HG02884 (cell line): ENCODE measurements around the gene NAPB.
"Not testable (repeated sequence)": the region's sequence is repeated elsewhere in the genome, so short reads cannot be mapped to it uniquely, and the experiment has no call there.

Experiments
- ATAC-seq: cut with Tn5 transposase; IDR thresholded peaks from one replicate; pipeline ENCODE4 v1.9.1; 2021; ENCODE audit warnings: mild to moderate bottlenecking, moderate library complexity; ENCODE audit not compliant: unreplicated experiment

Gene NAPB

GRCh38 chr20:23349338-23350195, 71.7 kb downstream of the NAPB start:
- ATAC-seq, result peak; percentile 33

GRCh38 chr20:23348510-23348909, 72.8 kb downstream of the NAPB start:
- ATAC-seq, result not testable (repeated sequence)

- ATAC-seq, result no peak
Measured at GRCh38 chr20:23347791-23348190, 73.5 kb downstream of the NAPB start.

DNA sequence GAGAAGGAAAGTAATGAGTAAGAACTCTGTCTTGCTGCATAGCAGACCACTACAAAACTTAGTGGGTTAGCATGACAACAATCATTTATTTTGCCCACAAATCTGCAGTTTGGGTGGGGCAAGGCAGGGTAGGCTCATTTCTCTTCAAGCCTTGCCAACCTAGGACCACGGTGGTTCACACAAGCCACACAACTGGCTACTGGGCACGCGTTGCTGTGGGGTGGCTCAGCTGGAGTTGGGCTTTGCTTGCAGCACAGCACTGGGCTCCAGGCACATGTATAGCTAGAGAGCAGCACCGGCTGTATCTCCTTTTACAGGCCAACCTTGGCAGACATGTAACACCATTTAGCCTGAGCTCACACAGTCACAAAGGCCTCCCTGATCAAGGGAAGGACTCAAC, 75.3 kb downstream of the NAPB start:
- no peak for ATAC-seq

GRCh38 chr20:23344336-23344735, 77.0 kb downstream of the NAPB start:
- no peak for ATAC-seq

- no peak for ATAC-seq
Measured at GRCh38 chr20:23343590-23343989, 77.7 kb downstream of the NAPB start.

- peak; percentile 69 for ATAC-seq
Measured at GRCh38 chr20:23341073-23341472, 80.2 kb downstream of the NAPB start.

DNA sequence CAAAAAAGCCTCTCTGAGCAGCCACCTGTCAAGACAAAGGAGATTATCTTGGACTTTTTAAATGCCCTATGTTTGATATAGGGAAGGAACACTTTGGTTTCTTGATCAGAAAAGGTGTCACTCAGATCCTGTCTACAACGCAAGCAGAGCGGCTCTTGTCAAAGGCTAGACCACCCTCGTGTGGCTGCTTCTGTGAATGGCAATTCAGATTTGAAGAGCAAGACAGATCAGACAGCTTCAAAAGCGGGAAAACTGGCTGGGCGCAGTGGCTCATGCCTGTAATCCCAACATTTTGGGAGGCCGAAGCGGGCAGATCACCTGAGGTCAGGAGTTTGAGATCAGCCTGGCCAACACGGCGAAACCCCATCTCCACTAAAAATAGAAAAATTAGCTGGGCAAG, 80.8 kb downstream of the NAPB start:
- ATAC-seq, result peak; percentile 53

DNA sequence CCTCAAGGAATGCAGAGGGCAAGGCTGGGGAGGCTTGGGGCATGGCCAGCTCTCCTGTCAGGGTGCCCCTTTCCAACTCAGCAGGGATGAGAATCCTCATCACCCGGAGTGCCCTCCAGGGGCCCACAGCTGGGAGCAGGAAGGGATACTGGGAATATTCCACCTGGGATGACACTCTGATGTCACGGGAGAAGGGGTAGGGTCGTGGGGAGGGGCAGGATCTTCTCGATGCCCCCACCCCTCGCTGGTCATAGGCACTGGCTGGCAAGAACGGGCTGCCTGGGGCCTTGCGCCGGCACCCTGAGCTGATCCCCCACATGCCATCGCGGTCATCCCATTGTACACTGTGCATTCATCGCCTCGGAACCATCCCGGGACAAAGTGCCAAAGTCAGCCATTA, 81.3 kb downstream of the NAPB start:
- no peak for ATAC-seq

DNA sequence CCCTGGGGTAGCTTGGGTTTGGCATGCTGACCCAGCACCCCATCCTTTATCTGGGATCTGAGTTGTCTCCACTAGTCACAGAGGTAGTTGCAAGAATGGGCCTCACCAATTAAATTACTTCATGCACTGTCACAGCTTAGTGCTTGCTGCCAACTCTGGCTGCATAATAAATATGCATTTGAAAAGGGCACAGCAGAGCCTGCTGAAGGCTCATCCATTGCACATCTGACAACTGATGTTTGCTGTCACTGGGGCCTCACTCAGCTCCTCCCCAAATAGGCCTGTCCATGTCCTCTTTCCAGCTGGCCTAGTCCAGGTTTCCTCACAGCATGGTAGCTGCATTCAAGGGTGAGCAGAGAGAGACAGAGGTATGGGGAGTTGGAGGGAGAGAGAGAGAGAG, 84.0 kb downstream of the NAPB start:
- no peak for ATAC-seq

GRCh38 chr20:23336476-23336875, 84.8 kb downstream of the NAPB start:
- ATAC-seq, result no peak

DNA sequence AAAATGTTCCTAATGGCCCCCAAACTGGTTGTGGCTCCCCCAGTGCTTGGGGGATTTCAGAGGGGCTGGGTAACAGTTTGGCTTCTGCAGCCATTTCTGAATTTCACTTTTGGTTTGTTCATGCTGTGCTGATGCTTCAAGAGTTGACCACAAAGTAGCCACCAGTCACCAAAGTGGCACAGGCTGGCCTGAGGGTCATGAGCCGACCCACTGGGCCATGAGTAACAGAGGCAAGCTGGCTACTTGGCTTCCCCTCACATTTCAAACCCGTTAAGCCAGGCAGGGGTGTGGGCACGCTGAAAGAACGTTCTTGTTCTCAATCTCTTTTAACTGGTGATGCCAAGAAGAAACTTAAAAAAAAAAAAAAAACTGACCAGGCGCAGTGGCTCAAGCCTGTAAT, 85.8 kb downstream of the NAPB start:
- no peak for ATAC-seq

- ATAC-seq, result no peak
Measured at GRCh38 chr20:23334111-23334510, 87.2 kb downstream of the NAPB start.

DNA sequence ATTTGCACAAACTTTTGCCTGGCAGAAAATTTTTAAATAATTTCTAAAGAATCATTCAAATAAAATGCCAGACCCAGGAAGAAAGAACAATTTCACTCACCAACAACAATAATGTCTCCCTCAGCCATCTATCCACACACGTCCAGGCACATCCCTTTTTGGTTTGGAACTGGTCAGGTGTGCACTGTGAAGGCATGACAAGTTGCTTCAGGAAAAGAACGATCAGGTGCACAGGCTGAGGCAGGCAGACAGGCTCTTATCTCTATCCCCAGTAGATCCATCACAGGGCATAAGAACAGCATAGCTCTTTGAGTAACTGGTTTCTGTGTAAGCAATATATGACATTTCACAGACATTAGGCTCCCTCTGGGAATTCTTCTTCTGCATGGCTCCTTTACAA, 88.8 kb downstream of the NAPB start:
- no peak for ATAC-seq

GRCh38 chr20:23331450-23332350, 89.6 kb downstream of the NAPB start:
- no peak for ATAC-seq

- no peak for ATAC-seq
Measured at GRCh38 chr20:23327617-23328333, 93.5 kb downstream of the NAPB start.

- no peak for ATAC-seq
Measured at GRCh38 chr20:23326774-23327173, 94.5 kb downstream of the NAPB start.

GRCh38 chr20:23325107-23325506, 96.2 kb downstream of the NAPB start:
- ATAC-seq, result no peak
